ENCODE results near the gene STX3. TPM values are rescaled to one million over a fixed set of nuclear protein-coding genes. Genes with fewer than 3 reads are reported as not detected.
A peak's percentile ranks its signal among the peaks of the same experiment; 100 is the strongest.

Gene STX3
- total and polyA plus RNA-seq, 2 of the 13 experiments (the other 11 are each of a cell fraction or from before 2014, with no cell fraction given): 16.5 to 24.0 TPM

DNA sequence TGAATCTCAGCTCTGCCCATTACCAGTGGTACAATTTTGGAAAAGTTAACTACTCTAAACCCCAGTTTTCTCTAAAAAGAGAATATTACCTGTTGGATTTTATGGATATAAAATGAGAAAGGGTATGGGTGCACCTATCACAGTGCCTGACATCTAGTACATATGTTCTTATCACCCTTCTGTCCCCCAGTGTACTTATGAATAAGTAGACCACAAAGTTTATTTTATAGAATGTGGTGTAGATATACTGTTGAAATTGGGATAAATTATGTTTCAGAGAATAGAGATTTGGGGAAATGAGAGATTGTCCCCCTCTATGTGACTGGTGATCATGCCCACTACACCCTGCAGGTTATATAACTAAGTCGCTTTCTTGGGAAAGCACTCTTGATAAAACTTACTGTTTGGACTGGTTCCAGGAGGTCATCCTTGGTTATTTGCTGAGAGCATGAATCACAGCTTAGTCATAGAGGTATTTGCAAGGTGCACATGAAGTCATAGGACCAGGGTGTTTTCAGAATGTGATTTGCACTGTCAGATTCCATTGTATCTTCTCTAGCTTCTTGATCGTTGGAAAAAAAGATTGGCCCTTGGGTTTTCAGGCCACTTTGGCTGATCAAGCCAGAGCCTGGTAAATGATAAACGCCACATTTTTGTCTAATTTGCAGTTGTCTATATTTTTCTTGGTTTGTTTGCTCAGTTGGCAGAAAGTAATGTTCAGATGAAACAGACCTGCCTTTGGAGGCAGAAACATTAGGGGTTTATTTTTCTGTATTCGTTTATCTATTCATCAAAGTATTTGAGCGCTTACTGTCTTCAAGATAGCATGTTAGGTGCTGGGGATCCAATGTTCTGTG lies 21.3 kb downstream of the STX3 start (continued):
- TF ChIP-seq ZBTB20 (CRISPR knock-in tag; IDR thresholded peaks at IDR 0.05; ENCODE audit: borderline replicate concordance, low read depth) (peak; percentile 27; the same call in 1 of the 2 replicates), ZBTB21 (CRISPR knock-in tag; IDR thresholded peaks at IDR 0.05) (peak; percentile 84), TEAD3 (CRISPR knock-in tag; optimal IDR thresholded peaks at IDR 0.05; ENCODE audit: borderline replicate concordance) (peak; percentile 93), NR2F1 (CRISPR knock-in tag; IDR thresholded peaks at IDR 0.05) (peak; percentile 42 to 45; a peak in 1 of 4 replicates), NR2F6 (IDR thresholded peaks at IDR 0.05) (peak; percentile 55; the same call in 1 of the 2 replicates), NR2F6 (CRISPR knock-in tag; IDR thresholded peaks at IDR 0.05) (peak; percentile 49; the same call in 1 of the 2 replicates), ZNF44 (CRISPR knock-in tag; IDR thresholded peaks at IDR 0.05) (no peak), ZNF589 (CRISPR knock-in tag; conservative IDR thresholded peaks at IDR 0.05) (no peak), FOSL1 (CRISPR knock-in tag; IDR thresholded peaks at IDR 0.05; ENCODE audit: borderline replicate concordance) (peak; percentile 96), FOXK1 (CRISPR knock-in tag; IDR thresholded peaks at IDR 0.05; ENCODE audit: borderline replicate concordance, low read depth) (peak; percentile 52; the same call in 1 of the 2 replicates), EEA1 (CRISPR knock-in tag; IDR thresholded peaks at IDR 0.05; ENCODE audit: borderline replicate concordance) (no peak), SOX6 (IDR thresholded peaks at IDR 0.05) (no peak), SOX6 (CRISPR knock-in tag; IDR thresholded peaks at IDR 0.05) (peak; percentile 55; the same call in 1 of the 2 replicates), TOE1 (CRISPR knock-in tag; IDR thresholded peaks at IDR 0.05) (no peak), FOSL2 (CRISPR knock-in tag; IDR thresholded peaks at IDR 0.05) (peak; percentile 100), MBD4 (IDR thresholded peaks at IDR 0.05; ENCODE audit: borderline replicate concordance, low read length) (0 out of 2 replicates have a peak, but pooled peaks have one; percentile 26), FOXO1 (CRISPR knock-in tag; IDR thresholded peaks at IDR 0.05) (peak; percentile 19; the same call in 1 of the 2 replicates), ZGPAT (CRISPR knock-in tag; IDR thresholded peaks at IDR 0.05) (peak; percentile 32; the same call in 1 of the 2 replicates), XBP1 (CRISPR knock-in tag; IDR thresholded peaks at IDR 0.05) (no peak)
- TF ChIP-seq, protein P1, sequence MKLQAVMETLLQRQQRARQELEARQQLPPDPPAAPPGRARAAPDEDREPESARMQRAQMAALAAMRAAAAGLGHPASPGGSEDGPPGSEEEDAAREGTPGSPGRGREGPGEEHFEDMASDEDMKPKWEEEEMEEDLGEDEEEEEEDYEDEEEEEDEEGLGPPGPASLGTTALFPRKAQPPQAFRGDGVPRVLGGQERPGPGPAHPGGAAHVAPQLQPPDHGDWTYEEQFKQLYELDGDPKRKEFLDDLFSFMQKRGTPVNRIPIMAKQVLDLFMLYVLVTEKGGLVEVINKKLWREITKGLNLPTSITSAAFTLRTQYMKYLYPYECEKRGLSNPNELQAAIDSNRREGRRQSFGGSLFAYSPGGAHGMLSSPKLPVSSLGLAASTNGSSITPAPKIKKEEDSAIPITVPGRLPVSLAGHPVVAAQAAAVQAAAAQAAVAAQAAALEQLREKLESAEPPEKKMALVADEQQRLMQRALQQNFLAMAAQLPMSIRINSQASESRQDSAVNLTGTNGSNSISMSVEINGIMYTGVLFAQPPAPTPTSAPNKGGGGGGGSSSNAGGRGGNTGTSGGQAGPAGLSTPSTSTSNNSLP (IDR thresholded peaks at IDR 0.05; ENCODE audit: low read depth, low read length): peak; percentile 36; the same call in 1 of the 2 replicates
- TF ChIP-seq, protein P2, sequence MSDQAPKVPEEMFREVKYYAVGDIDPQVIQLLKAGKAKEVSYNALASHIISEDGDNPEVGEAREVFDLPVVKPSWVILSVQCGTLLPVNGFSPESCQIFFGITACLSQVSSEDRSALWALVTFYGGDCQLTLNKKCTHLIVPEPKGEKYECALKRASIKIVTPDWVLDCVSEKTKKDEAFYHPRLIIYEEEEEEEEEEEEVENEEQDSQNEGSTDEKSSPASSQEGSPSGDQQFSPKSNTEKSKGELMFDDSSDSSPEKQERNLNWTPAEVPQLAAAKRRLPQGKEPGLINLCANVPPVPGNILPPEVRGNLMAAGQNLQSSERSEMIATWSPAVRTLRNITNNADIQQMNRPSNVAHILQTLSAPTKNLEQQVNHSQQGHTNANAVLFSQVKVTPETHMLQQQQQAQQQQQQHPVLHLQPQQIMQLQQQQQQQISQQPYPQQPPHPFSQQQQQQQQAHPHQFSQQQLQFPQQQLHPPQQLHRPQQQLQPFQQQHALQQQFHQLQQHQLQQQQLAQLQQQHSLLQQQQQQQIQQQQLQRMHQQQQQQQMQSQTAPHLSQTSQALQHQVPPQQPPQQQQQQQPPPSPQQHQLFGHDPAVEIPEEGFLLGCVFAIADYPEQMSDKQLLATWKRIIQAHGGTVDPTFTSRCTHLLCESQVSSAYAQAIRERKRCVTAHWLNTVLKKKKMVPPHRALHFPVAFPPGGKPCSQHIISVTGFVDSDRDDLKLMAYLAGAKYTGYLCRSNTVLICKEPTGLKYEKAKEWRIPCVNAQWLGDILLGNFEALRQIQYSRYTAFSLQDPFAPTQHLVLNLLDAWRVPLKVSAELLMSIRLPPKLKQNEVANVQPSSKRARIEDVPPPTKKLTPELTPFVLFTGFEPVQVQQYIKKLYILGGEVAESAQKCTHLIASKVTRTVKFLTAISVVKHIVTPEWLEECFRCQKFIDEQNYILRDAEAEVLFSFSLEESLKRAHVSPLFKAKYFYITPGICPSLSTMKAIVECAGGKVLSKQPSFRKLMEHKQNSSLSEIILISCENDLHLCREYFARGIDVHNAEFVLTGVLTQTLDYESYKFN (CRISPR knock-in tag; conservative IDR thresholded peaks at IDR 0.05): peak; percentile 41; the same call in 1 of the 2 replicates
- TF ChIP-seq, protein P3, sequence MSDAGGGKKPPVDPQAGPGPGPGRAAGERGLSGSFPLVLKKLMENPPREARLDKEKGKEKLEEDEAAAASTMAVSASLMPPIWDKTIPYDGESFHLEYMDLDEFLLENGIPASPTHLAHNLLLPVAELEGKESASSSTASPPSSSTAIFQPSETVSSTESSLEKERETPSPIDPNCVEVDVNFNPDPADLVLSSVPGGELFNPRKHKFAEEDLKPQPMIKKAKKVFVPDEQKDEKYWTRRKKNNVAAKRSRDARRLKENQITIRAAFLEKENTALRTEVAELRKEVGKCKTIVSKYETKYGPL (CRISPR knock-in tag; IDR thresholded peaks at IDR 0.05): peak; percentile 94
